Bronchial epithelial cell (primary cell): ENCODE results near the gene STMN3. TPM values are rescaled to one million over a fixed set of nuclear protein-coding genes. Genes with fewer than 3 reads are reported as not detected.

Experiments
- DNase-seq: peaks from one replicate; pipeline ENCODE4 v3.0.0-alpha.2; 2010; ENCODE audit warnings: low read depth
- FAIRE-seq: peaks from 2 replicates; lab custom pipeline; 2011; peaks lifted over from hg19 to GRCh38; lab: Jason Lieb, UNC
- H3K27me3 ChIP-seq: 2 replicates; pipeline ENCODE4 v1.5.1; 2011; ENCODE audit warnings: low read length; ENCODE audit not compliant: control insufficient read depth, insufficient read depth
- H3K36me3 ChIP-seq: 2 replicates; pipeline ENCODE4 v1.5.1; 2011; ENCODE audit warnings: low read length; ENCODE audit not compliant: control insufficient read depth, insufficient read depth
- H3K4me3 ChIP-seq: 2 replicates; pipeline ENCODE4 v1.5.1; 2011; ENCODE audit warnings: mild to moderate bottlenecking, low read depth, low read length, control low read depth
- CTCF ChIP-seq: IDR thresholded peaks from 2 replicates; pipeline ENCODE4 v1.5.1; 2011; ENCODE audit warnings: mild to moderate bottlenecking, moderate library complexity, low read length, control low read depth, inconsistent platforms; ENCODE audit not compliant: insufficient read depth, severe bottlenecking
- total RNA-seq: library from RNA; depleted of rRNA; stranded (reverse); fragments of >200 nt; gene quantifications from 2 replicates; pipeline ENCODE4 v1.2.1, GENCODE V29; 2014

STMN3 gene
- total RNA-seq, 1 donor from 2014 or later: not detected

GRCh38 chr20:63685269-63686026 lies 32.2 kb upstream of the STMN3 start:
- DNase-seq (no peak), FAIRE-seq (no peak)
- no peak for TF ChIP-seq CTCF
- no peak overlapping the region for H3K4me3 ChIP-seq
- H3K36me3 ChIP-seq: no peaks in the 10 kb centered on the region
- no peaks in the 10 kb centered on the region for H3K27me3 ChIP-seq

DNA sequence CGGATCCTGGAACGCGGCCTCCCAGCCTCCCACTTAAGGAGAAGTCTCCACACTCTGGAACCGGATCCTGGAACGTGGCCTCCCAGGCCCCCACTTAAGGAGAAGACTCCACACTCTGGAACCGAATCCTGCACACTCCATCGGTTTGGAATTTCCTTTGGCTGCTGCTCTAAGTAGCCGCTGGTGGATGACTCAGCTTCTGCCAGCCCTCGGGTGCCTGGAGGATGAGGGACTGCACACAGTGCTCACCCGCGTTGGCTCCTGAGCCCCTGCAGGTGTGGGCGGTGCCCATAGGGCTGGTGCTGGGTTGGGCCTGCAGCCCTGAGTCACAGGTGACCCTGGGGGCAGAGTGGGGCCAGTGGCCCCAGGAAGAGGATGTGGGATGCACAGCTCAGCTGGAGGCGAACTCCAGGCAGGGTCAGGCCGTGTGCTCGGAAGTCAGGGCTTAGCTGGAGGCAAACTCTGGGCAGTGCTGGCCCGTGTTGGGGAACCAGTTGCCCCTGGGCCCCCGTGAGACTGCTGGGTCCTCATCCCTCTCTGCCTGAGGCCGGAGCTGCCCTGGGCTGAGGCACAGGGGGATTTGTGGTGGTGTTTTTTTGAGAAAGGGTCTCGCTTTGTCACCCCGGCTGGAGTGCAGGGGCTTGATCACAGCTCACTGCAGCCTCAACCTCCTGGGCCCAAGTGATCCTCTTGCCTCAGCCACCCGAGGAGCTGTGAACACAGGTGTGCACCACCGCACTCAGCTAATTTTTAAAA lies 29.3 kb upstream of the STMN3 start:
- H3K27me3 ChIP-seq: no peaks in the 10 kb centered on the region
- no peak overlapping the region for H3K4me3 ChIP-seq
- TF ChIP-seq CTCF: no peak
- DNase-seq: peak; percentile 98
- peak; percentile 58 for FAIRE-seq
- H3K36me3 ChIP-seq: no peaks in the 10 kb centered on the region

DNA sequence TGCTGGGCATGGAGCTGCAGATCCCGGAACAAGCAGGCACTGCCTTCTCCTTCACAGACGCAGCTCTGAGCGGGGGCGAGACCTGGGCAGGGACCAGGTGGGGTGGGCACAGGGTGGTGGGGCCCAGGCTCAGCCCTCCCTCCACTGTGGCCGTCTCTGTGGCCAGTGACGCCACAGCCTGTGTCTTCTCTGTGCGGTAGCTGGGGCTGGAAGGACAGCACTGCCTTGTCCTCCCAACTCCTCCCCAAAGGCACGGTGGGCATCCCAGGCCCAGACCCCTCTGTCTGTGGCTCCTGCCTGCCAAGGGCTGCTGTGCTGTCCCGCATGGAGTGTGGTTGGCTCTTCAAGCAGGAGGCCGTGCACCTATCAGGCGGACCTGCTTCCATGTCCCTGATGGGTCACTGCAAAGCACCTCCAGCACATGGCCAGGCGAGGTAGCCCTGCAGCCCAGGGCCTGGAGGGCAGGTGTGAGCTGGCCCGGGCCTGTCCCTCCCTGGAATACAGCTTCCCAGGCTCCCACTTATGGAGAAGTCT lies 28.5 kb upstream of the STMN3 start:
- DNase-seq (no peak), FAIRE-seq (no peak)
- H3K36me3 ChIP-seq: no peaks in the 10 kb centered on the region

DNA sequence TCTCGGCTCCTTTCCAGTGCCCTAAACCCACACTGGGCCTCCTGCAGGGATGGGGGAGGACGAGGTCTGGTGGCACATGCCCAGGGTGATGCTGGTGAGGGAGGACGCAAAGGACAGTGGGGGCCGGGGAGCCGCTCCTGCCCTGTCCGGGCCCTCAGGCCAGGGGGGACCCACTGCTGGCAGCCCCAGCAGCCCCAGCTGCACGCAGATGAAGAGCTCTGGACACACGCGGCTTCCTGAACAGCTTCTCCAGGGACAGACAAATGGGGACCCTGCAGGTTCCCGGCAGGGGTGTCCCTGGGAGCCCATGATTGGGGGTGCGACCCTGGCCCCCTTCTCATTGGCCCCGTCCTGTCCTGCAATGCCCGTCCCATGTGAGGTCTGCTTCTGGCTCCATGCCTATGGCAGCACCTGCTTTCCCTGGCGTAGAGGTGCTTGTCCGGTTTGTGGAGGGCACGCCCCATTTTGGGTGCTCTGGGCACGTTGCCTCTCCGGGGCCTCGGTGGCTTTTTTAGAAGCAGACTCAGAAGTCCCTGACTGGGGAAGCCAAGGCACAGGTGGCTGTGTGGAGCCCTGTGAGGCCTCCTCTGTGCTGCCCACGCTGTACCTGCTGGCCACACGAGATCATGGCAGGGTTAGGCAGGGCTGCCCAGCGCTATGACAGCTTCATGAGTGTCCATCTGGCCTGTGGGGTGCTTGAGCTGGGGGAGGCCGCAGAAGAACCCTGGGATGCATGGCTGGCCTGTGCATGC lies 27.8 kb upstream of the STMN3 start:
- TF ChIP-seq CTCF: no peak
- no peaks in the 10 kb centered on the region for H3K36me3 ChIP-seq
- DNase-seq (no peak), FAIRE-seq (peak; percentile 77)
- H3K27me3 ChIP-seq: no peaks in the 10 kb centered on the region
- no peak overlapping the region for H3K4me3 ChIP-seq

More for the DNA sequence above, 28.5 kb upstream of the STMN3 start:
- Histone ChIP-seq H3K4me3 (no peak overlapping the region), H3K27me3 (no peaks in the 10 kb centered on the region)
- no peak for TF ChIP-seq CTCF

GRCh38 chr20:63680427-63680826 lies 27.2 kb upstream of the STMN3 start:
- H3K36me3 ChIP-seq: no peaks in the 10 kb centered on the region
- no peaks in the 10 kb centered on the region for H3K27me3 ChIP-seq
- FAIRE-seq (no peak), DNase-seq (no peak)
- H3K4me3 ChIP-seq: no peak overlapping the region
- no peak for TF ChIP-seq CTCF
